ENCODE measurements around the gene INPPL1. TPM values are rescaled to one million over a fixed set of nuclear protein-coding genes. Genes with fewer than 3 reads are reported as not detected.

Gene INPPL1
- total RNA-seq, 4 donors from 2014 or later = 85.9 to 114 (median 99.5) TPM

GRCh38 chr11:72244060-72244360 lies 19.4 kb downstream of the INPPL1 start, which contains the start of gene PHOX2A:
Gene PHOX2A, minus strand, starts transcription at chr11:72244176. Its CDS starts 172 bp downstream, at chr11:72244004.
- no peaks in the 10 kb centered on the region for H3K36me3 ChIP-seq

GRCh38 chr11:72244361-72245262 lies 20.0 kb downstream of the INPPL1 start:
- Histone ChIP-seq H3K4me3 (replicated peaks in 1 of 3) (no peak overlapping the region), H3K27ac (no peak overlapping the region), H3K9me3 (no peaks in the 10 kb centered on the region), H3K36me3 (no peaks in the 10 kb centered on the region), H3K27me3 (peaks cover 15% of the 10 kb centered on the region), H3K4me1 (peaks cover 19 to 22% of the 10 kb centered on the region in 2 donors)
- intact Hi-C loops (cut with DNase I) = no loop called here
- no peak for TF ChIP-seq CTCF (IDR thresholded peaks at IDR 0.05)
- no peak for TF ChIP-seq POLR2A (IDR thresholded peaks at IDR 0.05)
- WGBS, 2 donors = 11 to 12% methylated on average over 35 to 45 of the region's 46 CpGs
- DNase-seq = no peak

More at GRCh38 chr11:72244060-72244360, 19.4 kb downstream of the INPPL1 start, which contains the start of gene PHOX2A:
- Histone ChIP-seq H3K9me3 (no peaks in the 10 kb centered on the region), H3K4me3 (replicated peaks in 1 of 3) (no peak within 1 kb of the TSS), H3K27me3 (peaks cover 15% of the 10 kb centered on the region), H3K27ac (no peak within 1 kb of the TSS), H3K4me1 (peaks cover 25 to 28% of the 10 kb centered on the region in 2 donors)
- no peak for TF ChIP-seq POLR2A (IDR thresholded peaks at IDR 0.05)
- TF ChIP-seq CTCF (IDR thresholded peaks at IDR 0.05) = no peak
- intact Hi-C loops (cut with DNase I) = no loop called here
- DNase-seq = no peak
- no CpG with 5 or more reads among the region's 37 CpGs for whole genome bisulfite sequencing, 2 donors

DNA sequence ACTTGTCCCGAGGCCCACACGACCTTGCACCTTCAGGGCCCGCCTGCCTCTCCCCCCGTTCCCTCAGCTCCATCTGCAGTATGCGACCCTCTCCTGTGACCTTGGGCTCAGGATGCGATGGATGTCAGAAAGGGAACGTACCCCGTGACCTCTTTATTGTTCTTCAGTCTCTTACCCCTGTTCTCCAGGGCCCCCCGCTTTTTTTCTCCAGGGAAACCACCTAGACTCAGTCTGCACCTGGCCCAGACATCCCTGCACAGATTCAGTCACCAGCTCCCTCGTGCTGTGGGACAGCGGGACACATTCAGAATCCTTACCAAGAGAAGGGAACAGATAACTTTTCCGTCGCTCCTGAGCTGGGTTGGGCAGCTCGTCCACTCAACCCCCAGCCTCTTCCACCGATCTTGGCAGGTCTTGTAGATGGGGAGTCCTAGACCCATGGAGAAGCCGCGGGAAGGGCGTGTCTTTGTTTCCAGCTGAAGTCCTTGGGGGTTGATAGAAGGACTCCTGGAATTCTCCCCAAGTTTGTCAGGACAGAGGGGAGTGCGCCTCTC lies 20.8 kb downstream of the INPPL1 start:
- H3K27me3 ChIP-seq = peaks cover 15% of the 10 kb centered on the region
- TF ChIP-seq CTCF (IDR thresholded peaks at IDR 0.05) = no peak
- TF ChIP-seq POLR2A (IDR thresholded peaks at IDR 0.05) = no peak
- peaks cover 14 to 15% of the 10 kb centered on the region in 2 donors for H3K4me1 ChIP-seq
- no peak overlapping the region for H3K27ac ChIP-seq
- no peaks in the 10 kb centered on the region for H3K9me3 ChIP-seq
- H3K4me3 ChIP-seq (replicated peaks in 1 of 3) = no peak overlapping the region
- WGBS, 2 donors = 30 to 41% methylated on average over 19 of the region's 19 CpGs
- intact Hi-C loops (cut with DNase I) = no loop called here
- no peak for DNase-seq
- no peaks in the 10 kb centered on the region for H3K36me3 ChIP-seq

GRCh38 chr11:72247584-72247983 lies 23.0 kb downstream of the INPPL1 start:
- DNase-seq = no peak
- intact Hi-C loops (cut with DNase I) = no loop called here
- Histone ChIP-seq H3K36me3 (no peaks in the 10 kb centered on the region), H3K27me3 (peaks cover 15% of the 10 kb centered on the region), H3K27ac (no peak overlapping the region), H3K4me3 (replicated peaks in 1 of 3) (no peak overlapping the region), H3K4me1 (peaks cover 10% of the 10 kb centered on the region in 2 donors), H3K9me3 (no peaks in the 10 kb centered on the region)
- WGBS, 2 donors = 53 to 55% methylated on average over 2 of the region's 2 CpGs
- TF ChIP-seq CTCF (IDR thresholded peaks at IDR 0.05) = no peak
- TF ChIP-seq POLR2A (IDR thresholded peaks at IDR 0.05) = no peak

- no peak for DNase-seq
- H3K4me3 ChIP-seq (replicated peaks in 1 of 3) = no peak overlapping the region
- H3K4me1 ChIP-seq = no peaks in the 10 kb centered on the region
- H3K9me3 ChIP-seq = no peaks in the 10 kb centered on the region
- H3K27me3 ChIP-seq = peaks cover 1% of the 10 kb centered on the region
- TF ChIP-seq CTCF (IDR thresholded peaks at IDR 0.05) (no peak), POLR2A (IDR thresholded peaks at IDR 0.05) (no peak)
- H3K27ac ChIP-seq = no peak overlapping the region
- WGBS, 2 donors = 83 to 96% methylated on average over 5 of the region's 5 CpGs
- intact Hi-C loops (cut with DNase I) = no loop called here
- no peaks in the 10 kb centered on the region for H3K36me3 ChIP-seq
Measured at GRCh38 chr11:72249961-72250360, 25.4 kb downstream of the INPPL1 start.
